ENCODE results near the gene SCFD2. TPM values are rescaled to one million over a fixed set of nuclear protein-coding genes. Genes with fewer than 3 reads are reported as not detected.

Gene SCFD2
- total and polyA plus RNA-seq, 10 of the 15 experiments (the other 5 are each of a cell fraction or from before 2014, with no cell fraction given) = 4.8 to 37.6 (median 24.9) TPM

DNA sequence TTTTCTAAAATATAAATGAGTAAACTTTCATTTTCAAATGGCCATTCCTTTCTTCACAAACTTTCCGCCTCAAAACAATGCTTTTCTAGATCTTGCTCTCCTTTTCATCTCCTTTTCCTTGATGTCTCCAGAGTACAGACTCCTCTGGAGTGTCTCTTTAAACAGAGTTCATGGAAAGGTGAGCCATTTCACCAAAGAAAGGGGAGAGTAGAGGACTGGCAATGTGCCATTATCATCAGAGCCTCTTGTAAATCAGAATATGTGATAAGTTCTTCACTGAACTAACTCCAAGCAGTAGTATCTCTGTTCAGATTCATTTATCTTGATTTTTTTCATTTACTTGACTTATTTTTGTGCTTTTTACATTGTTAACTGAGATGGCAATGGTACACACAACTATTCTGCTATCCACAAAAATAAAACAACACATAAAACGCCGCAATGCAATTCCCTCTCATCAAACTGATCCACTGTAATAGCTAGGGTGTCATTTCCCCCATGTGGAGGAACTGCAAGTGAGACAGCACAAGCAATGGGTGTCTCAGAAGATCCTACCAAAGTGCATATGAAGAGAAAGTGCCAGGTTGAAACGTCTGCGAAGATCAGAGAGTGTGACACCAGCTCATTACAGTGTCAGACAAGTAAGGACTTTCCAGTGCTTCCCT lies 378.3 kb downstream of the SCFD2 start:
- no peaks in the 10 kb centered on the region; a peak in 1 of 4 replicates for H3K36me3 ChIP-seq (ENCODE audit: control insufficient read depth in 2 of 2, insufficient read depth in 2 of 2, low read length in 1 of 2)
- ChIA-PET SMC1A (ENCODE audit: uncharacterized antibody, unreplicated experiment) (interaction anchor here (1.6 kb wide), 1 partner anchor 443 kb away, joined by 3 read pairs; no protein-coding TSS in a partner anchor), POLR2A (no interaction called here), CTCF (interaction anchor here (0.6 kb wide), 1 partner anchor 1139 kb away, joined by 3 read pairs; no protein-coding TSS in a partner anchor), RAD21 (ENCODE audit: unreplicated experiment) (no interaction called here)
- H3K4me3 ChIP-seq = no peak overlapping the region
- no peak overlapping the region for H3K27ac ChIP-seq (ENCODE audit: control insufficient read depth, insufficient read depth)
- no peak overlapping the region for H3K4me2 ChIP-seq (ENCODE audit: control insufficient read depth, insufficient read depth)
- no peaks in the 10 kb centered on the region for H3K27me3 ChIP-seq (replicated peaks in 1 of 2; ENCODE audit: control insufficient read depth in 2 of 2, insufficient read depth in 2 of 2, low read length in 1 of 2)
- no peak for FAIRE-seq
- BruUV-seq (replicated peaks) = no TSS peak
- H3K9me3 ChIP-seq (replicated peaks; ENCODE audit: control insufficient read depth, insufficient read depth, low read length) = no peaks in the 10 kb centered on the region
- no peak for DNase-seq (ENCODE audit: low read depth, low spot score)
- no peaks in the 10 kb centered on the region for H3K79me2 ChIP-seq (ENCODE audit: control insufficient read depth, insufficient read depth, low read length)
- no peak overlapping the region for H2AFZ ChIP-seq (ENCODE audit: control insufficient read depth, low read depth, low read length)
- H3K4me1 ChIP-seq (ENCODE audit: control insufficient read depth, insufficient read depth, low read length) = no peaks in the 10 kb centered on the region
- in situ Hi-C loops (cut with MboI) = no loop called here
- no peaks in the 10 kb centered on the region for H4K20me1 ChIP-seq (ENCODE audit: control insufficient read depth, insufficient read depth)
- intact Hi-C loops (cut with micrococcal nuclease; ENCODE audit: unreplicated experiment) = loop anchor here (10.0 kb wide), 1 partner anchor 263 kb away; no protein-coding TSS in a partner anchor
- WGBS (ENCODE audit: insufficient coverage, insufficient replicate concordance, low lambda C conversion rate, missing lambda C conversion rate) = 97% methylated on average over 5 of the region's 5 CpGs
- H3K9ac ChIP-seq (ENCODE audit: control insufficient read depth, insufficient read depth, low read length) = no peak overlapping the region
- ATAC-seq = no peak
- TF ChIP-seq CBX5 (IDR thresholded peaks at IDR 0.05; ENCODE audit: low read depth) (no peak), IKZF1 (conservative IDR thresholded peaks at IDR 0.05) (no peak), EED (IDR thresholded peaks at IDR 0.05; ENCODE audit: low read depth) (no peak), ATF7 (IDR thresholded peaks at IDR 0.05; ENCODE audit: low read depth) (no peak), SREBF2 (IDR thresholded peaks at IDR 0.05; ENCODE audit: low read length) (no peak), RFX5 (IDR thresholded peaks at IDR 0.05; ENCODE audit: low read depth, low read length) (no peak), RCOR1 (conservative IDR thresholded peaks at IDR 0.05; ENCODE audit: low read depth, low read length) (no peak)
- TF ChIP-seq, protein P1, sequence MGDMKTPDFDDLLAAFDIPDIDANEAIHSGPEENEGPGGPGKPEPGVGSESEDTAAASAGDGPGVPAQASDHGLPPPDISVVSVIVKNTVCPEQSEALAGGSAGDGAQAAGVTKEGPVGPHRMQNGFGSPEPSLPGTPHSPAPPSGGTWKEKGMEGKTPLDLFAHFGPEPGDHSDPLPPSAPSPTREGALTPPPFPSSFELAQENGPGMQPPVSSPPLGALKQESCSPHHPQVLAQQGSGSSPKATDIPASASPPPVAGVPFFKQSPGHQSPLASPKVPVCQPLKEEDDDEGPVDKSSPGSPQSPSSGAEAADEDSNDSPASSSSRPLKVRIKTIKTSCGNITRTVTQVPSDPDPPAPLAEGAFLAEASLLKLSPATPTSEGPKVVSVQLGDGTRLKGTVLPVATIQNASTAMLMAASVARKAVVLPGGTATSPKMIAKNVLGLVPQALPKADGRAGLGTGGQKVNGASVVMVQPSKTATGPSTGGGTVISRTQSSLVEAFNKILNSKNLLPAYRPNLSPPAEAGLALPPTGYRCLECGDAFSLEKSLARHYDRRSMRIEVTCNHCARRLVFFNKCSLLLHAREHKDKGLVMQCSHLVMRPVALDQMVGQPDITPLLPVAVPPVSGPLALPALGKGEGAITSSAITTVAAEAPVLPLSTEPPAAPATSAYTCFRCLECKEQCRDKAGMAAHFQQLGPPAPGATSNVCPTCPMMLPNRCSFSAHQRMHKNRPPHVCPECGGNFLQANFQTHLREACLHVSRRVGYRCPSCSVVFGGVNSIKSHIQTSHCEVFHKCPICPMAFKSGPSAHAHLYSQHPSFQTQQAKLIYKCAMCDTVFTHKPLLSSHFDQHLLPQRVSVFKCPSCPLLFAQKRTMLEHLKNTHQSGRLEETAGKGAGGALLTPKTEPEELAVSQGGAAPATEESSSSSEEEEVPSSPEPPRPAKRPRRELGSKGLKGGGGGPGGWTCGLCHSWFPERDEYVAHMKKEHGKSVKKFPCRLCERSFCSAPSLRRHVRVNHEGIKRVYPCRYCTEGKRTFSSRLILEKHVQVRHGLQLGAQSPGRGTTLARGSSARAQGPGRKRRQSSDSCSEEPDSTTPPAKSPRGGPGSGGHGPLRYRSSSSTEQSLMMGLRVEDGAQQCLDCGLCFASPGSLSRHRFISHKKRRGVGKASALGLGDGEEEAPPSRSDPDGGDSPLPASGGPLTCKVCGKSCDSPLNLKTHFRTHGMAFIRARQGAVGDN (IDR thresholded peaks at IDR 0.05) = no peak
- TF ChIP-seq, protein P2, sequence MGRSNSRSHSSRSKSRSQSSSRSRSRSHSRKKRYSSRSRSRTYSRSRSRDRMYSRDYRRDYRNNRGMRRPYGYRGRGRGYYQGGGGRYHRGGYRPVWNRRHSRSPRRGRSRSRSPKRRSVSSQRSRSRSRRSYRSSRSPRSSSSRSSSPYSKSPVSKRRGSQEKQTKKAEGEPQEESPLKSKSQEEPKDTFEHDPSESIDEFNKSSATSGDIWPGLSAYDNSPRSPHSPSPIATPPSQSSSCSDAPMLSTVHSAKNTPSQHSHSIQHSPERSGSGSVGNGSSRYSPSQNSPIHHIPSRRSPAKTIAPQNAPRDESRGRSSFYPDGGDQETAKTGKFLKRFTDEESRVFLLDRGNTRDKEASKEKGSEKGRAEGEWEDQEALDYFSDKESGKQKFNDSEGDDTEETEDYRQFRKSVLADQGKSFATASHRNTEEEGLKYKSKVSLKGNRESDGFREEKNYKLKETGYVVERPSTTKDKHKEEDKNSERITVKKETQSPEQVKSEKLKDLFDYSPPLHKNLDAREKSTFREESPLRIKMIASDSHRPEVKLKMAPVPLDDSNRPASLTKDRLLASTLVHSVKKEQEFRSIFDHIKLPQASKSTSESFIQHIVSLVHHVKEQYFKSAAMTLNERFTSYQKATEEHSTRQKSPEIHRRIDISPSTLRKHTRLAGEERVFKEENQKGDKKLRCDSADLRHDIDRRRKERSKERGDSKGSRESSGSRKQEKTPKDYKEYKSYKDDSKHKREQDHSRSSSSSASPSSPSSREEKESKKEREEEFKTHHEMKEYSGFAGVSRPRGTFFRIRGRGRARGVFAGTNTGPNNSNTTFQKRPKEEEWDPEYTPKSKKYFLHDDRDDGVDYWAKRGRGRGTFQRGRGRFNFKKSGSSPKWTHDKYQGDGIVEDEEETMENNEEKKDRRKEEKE (IDR thresholded peaks at IDR 0.05) = no peak
- TF ChIP-seq, protein P3, sequence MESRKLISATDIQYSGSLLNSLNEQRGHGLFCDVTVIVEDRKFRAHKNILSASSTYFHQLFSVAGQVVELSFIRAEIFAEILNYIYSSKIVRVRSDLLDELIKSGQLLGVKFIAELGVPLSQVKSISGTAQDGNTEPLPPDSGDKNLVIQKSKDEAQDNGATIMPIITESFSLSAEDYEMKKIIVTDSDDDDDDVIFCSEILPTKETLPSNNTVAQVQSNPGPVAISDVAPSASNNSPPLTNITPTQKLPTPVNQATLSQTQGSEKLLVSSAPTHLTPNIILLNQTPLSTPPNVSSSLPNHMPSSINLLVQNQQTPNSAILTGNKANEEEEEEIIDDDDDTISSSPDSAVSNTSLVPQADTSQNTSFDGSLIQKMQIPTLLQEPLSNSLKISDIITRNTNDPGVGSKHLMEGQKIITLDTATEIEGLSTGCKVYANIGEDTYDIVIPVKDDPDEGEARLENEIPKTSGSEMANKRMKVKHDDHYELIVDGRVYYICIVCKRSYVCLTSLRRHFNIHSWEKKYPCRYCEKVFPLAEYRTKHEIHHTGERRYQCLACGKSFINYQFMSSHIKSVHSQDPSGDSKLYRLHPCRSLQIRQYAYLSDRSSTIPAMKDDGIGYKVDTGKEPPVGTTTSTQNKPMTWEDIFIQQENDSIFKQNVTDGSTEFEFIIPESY (IDR thresholded peaks at IDR 0.05) = no peak
- TF ChIP-seq, protein P4, sequence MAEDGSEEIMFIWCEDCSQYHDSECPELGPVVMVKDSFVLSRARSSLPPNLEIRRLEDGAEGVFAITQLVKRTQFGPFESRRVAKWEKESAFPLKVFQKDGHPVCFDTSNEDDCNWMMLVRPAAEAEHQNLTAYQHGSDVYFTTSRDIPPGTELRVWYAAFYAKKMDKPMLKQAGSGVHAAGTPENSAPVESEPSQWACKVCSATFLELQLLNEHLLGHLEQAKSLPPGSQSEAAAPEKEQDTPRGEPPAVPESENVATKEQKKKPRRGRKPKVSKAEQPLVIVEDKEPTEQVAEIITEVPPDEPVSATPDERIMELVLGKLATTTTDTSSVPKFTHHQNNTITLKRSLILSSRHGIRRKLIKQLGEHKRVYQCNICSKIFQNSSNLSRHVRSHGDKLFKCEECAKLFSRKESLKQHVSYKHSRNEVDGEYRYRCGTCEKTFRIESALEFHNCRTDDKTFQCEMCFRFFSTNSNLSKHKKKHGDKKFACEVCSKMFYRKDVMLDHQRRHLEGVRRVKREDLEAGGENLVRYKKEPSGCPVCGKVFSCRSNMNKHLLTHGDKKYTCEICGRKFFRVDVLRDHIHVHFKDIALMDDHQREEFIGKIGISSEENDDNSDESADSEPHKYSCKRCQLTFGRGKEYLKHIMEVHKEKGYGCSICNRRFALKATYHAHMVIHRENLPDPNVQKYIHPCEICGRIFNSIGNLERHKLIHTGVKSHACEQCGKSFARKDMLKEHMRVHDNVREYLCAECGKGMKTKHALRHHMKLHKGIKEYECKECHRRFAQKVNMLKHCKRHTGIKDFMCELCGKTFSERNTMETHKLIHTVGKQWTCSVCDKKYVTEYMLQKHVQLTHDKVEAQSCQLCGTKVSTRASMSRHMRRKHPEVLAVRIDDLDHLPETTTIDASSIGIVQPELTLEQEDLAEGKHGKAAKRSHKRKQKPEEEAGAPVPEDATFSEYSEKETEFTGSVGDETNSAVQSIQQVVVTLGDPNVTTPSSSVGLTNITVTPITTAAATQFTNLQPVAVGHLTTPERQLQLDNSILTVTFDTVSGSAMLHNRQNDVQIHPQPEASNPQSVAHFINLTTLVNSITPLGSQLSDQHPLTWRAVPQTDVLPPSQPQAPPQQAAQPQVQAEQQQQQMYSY (CRISPR knock-in tag; IDR thresholded peaks at IDR 0.05) = no peak
